CD14-positive monocyte (primary cell): Measurements from ENCODE around the gene ZFYVE28. TPM values are rescaled to one million over a fixed set of nuclear protein-coding genes. Genes with fewer than 3 reads are reported as not detected.
A peak's percentile ranks its signal among the peaks of the same experiment; 100 is the strongest.

Experiments used
- DNase-seq, 3 donors: peaks; one replicate each; pipeline ENCODE4 v3.0.0-alpha.2; 2011 to 2022
- H2AFZ ChIP-seq: 2 replicates; pipeline ENCODE4 v1.6.0; 2012; ENCODE audit warnings: mild to moderate bottlenecking, low read depth, low read length, inconsistent platforms; ENCODE audit not compliant: insufficient read depth, poor library complexity, severe bottlenecking
- H3K27ac ChIP-seq, 2 donors: 1 replicate in 1 of 2; 2 replicates in 1 of 2; pipeline ENCODE4 v1.5.1; 2012 to 2013; ENCODE audit warnings: low read length in 2 of 2, control low read depth in 1 of 2, inconsistent platforms in 1 of 2, low read depth in 1 of 2, mild to moderate bottlenecking in 1 of 2
- H3K27me3 ChIP-seq, 2 donors: one replicate each; pipeline versions ENCODE4 v1.6.0 to v1.6.1; 2011 to 2013; ENCODE audit warnings: low read length in 2 of 2; ENCODE audit not compliant: control insufficient read depth in 2 of 2, insufficient read depth in 2 of 2
- H3K36me3 ChIP-seq, 2 donors: replicated peaks in 1 of 2; 1 replicate in 1 of 2; 2 replicates in 1 of 2; pipeline versions ENCODE4 v1.5.1 to v1.6.1; 2012 to 2013; ENCODE audit warnings: low read length in 2 of 2, control low read depth in 1 of 2, inconsistent platforms in 1 of 2, mild to moderate bottlenecking in 1 of 2; ENCODE audit not compliant: insufficient read depth in 2 of 2, control insufficient read depth in 1 of 2
- H3K4me1 ChIP-seq, 2 donors: 1 replicate in 1 of 2; 2 replicates in 1 of 2; pipeline versions ENCODE4 v1.5.1 to v1.6.1; 2012 to 2013; ENCODE audit warnings: low read length in 2 of 2, control low read depth in 1 of 2, inconsistent platforms in 1 of 2, mild to moderate bottlenecking in 1 of 2, moderate library complexity in 1 of 2; ENCODE audit not compliant: insufficient read depth in 2 of 2, control insufficient read depth in 1 of 2
- H3K4me2 ChIP-seq: replicated peaks from 2 replicates; pipeline ENCODE3; 2012; ENCODE audit warnings: low read length, moderate library complexity, mild to moderate bottlenecking; ENCODE audit not compliant: poor library complexity, severe bottlenecking; ENCODE audit errors: extremely low read depth
- H3K4me3 ChIP-seq, 3 experiments: fragments of 200-600 bp in 1 of 3; sonication (generic) in 1 of 3; replicated peaks in 1 of 3; 1 replicate in 2 of 3; 2 replicates in 1 of 3; pipeline ENCODE4 v1.5.1; 2011 to 2013; ENCODE audit warnings: low read length in 3 of 3, mild to moderate bottlenecking in 3 of 3, control low read depth in 2 of 3, low read depth in 2 of 3, inconsistent platforms in 1 of 3, moderate library complexity in 1 of 3
- H3K79me2 ChIP-seq: 2 replicates; pipeline ENCODE4 v1.6.0; 2012; ENCODE audit warnings: mild to moderate bottlenecking, control low read depth, inconsistent platforms, low read length, moderate library complexity; ENCODE audit not compliant: insufficient read depth
- H3K9ac ChIP-seq: 2 replicates; pipeline ENCODE4 v1.6.0; 2017; ENCODE audit warnings: low read length, mild to moderate bottlenecking; ENCODE audit not compliant: insufficient read depth, poor library complexity, severe bottlenecking
- H3K9me3 ChIP-seq, 2 donors: replicated peaks in 1 of 2; 1 replicate in 1 of 2; 2 replicates in 1 of 2; pipeline versions ENCODE4 v1.5.1 to v1.6.1; 2012 to 2013; ENCODE audit warnings: low read length in 2 of 2, control low read depth in 1 of 2; ENCODE audit not compliant: control insufficient read depth in 1 of 2, insufficient read depth in 1 of 2
- H4K20me1 ChIP-seq: 2 replicates; pipeline ENCODE4 v1.6.0; 2012; ENCODE audit warnings: mild to moderate bottlenecking, low read length, control low read depth, moderate library complexity; ENCODE audit not compliant: insufficient read depth
- H3K27ac Mint-ChIP-seq, 7 donors: one replicate each; pipeline ENCODE4 v1.8.0; 2020; ENCODE audit warnings: mild to moderate bottlenecking in 7 of 7, mixed read lengths in 7 of 7, moderate library complexity in 6 of 7, inconsistent platforms in 2 of 7
- H3K27me3 Mint-ChIP-seq, 3 donors: one replicate each; pipeline ENCODE4 v1.8.0; 2021 to 2022; ENCODE audit warnings: low read depth in 3 of 3, mild to moderate bottlenecking in 3 of 3, mixed read lengths in 3 of 3, moderate library complexity in 3 of 3, inconsistent platforms in 1 of 3
- H3K36me3 Mint-ChIP-seq, 2 donors: one replicate each; pipeline ENCODE4 v1.8.0; 2020; ENCODE audit warnings: mixed read lengths in 2 of 2, inconsistent platforms in 1 of 2, mild to moderate bottlenecking in 1 of 2
- H3K4me1 Mint-ChIP-seq: one replicate; pipeline ENCODE4 v1.8.0; 2020; ENCODE audit warnings: mild to moderate bottlenecking, mixed read lengths
- H3K4me3 Mint-ChIP-seq, 2 donors: one replicate each; pipeline ENCODE4 v1.8.0; 2020; ENCODE audit warnings: mild to moderate bottlenecking in 2 of 2, mixed read lengths in 2 of 2, moderate library complexity in 1 of 2
- H3K9me3 Mint-ChIP-seq, 7 donors: one replicate each; pipeline ENCODE4 v1.8.0; 2020 to 2022; ENCODE audit warnings: mixed read lengths in 7 of 7, mild to moderate bottlenecking in 6 of 7, moderate library complexity in 6 of 7, inconsistent platforms in 2 of 7
- CTCF ChIP-seq: fragments of 200-600 bp; IDR thresholded peaks from one replicate; pipeline ENCODE4 v1.8.0; 2022; ENCODE audit warnings: antibody characterized with exemption, mild to moderate bottlenecking
- WGBS: methylation state at CpG from one replicate; pipeline ENCODE4 v1.1.5; 2013; ENCODE audit warnings: missing lambda C conversion rate; ENCODE audit not compliant: insufficient coverage; 5-methylcytosine and 5-hydroxymethylcytosine counted together
- intact Hi-C, 2 donors: fragments of 100-400 bp; cut with micrococcal nuclease; formaldehyde crosslinking; loops; one replicate each; pipeline versions ENCODE4 v1.15.0 to v1.15.1; 2023
- polyA plus RNA-seq, 3 donors: library from polyadenylated mRNA; depleted of rRNA in 1 of 3; unstranded in 2 of 3; stranded (reverse) in 1 of 3; fragments of 300-500 nt in 2 of 3; fragments of >200 nt in 1 of 3; fragmentation: Illumina TruSeq in 2 of 3; gene quantifications; 1 replicate in 2 of 3; 2 replicates in 1 of 3; pipeline ENCODE4 v1.2.3, GENCODE V29; 2012 to 2021

ZFYVE28 gene
- polyA plus RNA-seq, 3 donors = 1.0 to 4.4 (median 1.1) TPM

GRCh38 chr4:2357821-2358745 lies 60.4 kb downstream of the ZFYVE28 start:
- H3K4me3 Mint-ChIP-seq = no peak overlapping the region
- Histone ChIP-seq H3K79me2 (no peaks in the 10 kb centered on the region), H3K9me3 (no peaks in the 10 kb centered on the region), H3K4me3 (no peak overlapping the region), H3K27ac (no peak overlapping the region), H3K4me2 (no peak overlapping the region), H4K20me1 (no peaks in the 10 kb centered on the region), H3K9ac (no peak overlapping the region), H2AFZ (no peak overlapping the region), H3K36me3 (no peaks in the 10 kb centered on the region), H3K27me3 (no peaks in the 10 kb centered on the region), H3K4me1 (no peaks in the 10 kb centered on the region)
- H3K27ac Mint-ChIP-seq = peak overlapping the region in 1 of 7 donors; percentile 30
- intact Hi-C loops = no loop called here
- H3K27me3 Mint-ChIP-seq = peaks cover 0 to 5% (median 2%) of the 10 kb centered on the region in 3 donors
- no peaks in the 10 kb centered on the region for H3K4me1 Mint-ChIP-seq
- H3K9me3 Mint-ChIP-seq = no peaks in the 10 kb centered on the region
- no peak for TF ChIP-seq CTCF
- no peak for DNase-seq
- 87% methylated on average over 20 of the region's 21 CpGs for WGBS
- no peaks in the 10 kb centered on the region for H3K36me3 Mint-ChIP-seq

GRCh38 chr4:2356123-2357069 lies 62.0 kb downstream of the ZFYVE28 start:
- Histone ChIP-seq H3K4me3 (no peak overlapping the region), H3K27me3 (no peaks in the 10 kb centered on the region), H3K27ac (no peak overlapping the region), H3K9me3 (no peaks in the 10 kb centered on the region), H2AFZ (no peak overlapping the region), H3K9ac (no peak overlapping the region), H4K20me1 (no peaks in the 10 kb centered on the region), H3K36me3 (no peaks in the 10 kb centered on the region), H3K4me2 (no peak overlapping the region), H3K79me2 (no peaks in the 10 kb centered on the region), H3K4me1 (no peaks in the 10 kb centered on the region)
- Mint-ChIP-seq H3K4me3 (no peak overlapping the region), H3K27me3 (peaks cover 0 to 5% (median 2%) of the 10 kb centered on the region in 3 donors), H3K9me3 (no peaks in the 10 kb centered on the region), H3K36me3 (no peaks in the 10 kb centered on the region), H3K27ac (peak overlapping the region in 1 of 7 donors; percentile 71), H3K4me1 (no peaks in the 10 kb centered on the region)
- no peak for TF ChIP-seq CTCF
- DNase-seq = no peak
- intact Hi-C loops = no loop called here
- WGBS = 98% methylated on average over 14 of the region's 25 CpGs
